GM18520 (cell line): ENCODE results near the gene PIGK.
"Not testable (repeated sequence)": the region's sequence is repeated elsewhere in the genome, so short reads cannot be mapped to it uniquely, and the experiment has no call there.

Source experiments
- ATAC-seq: cut with Tn5 transposase; IDR thresholded peaks from one replicate; pipeline ENCODE4 v1.9.1; 2021; ENCODE audit not compliant: unreplicated experiment

Gene PIGK

DNA sequence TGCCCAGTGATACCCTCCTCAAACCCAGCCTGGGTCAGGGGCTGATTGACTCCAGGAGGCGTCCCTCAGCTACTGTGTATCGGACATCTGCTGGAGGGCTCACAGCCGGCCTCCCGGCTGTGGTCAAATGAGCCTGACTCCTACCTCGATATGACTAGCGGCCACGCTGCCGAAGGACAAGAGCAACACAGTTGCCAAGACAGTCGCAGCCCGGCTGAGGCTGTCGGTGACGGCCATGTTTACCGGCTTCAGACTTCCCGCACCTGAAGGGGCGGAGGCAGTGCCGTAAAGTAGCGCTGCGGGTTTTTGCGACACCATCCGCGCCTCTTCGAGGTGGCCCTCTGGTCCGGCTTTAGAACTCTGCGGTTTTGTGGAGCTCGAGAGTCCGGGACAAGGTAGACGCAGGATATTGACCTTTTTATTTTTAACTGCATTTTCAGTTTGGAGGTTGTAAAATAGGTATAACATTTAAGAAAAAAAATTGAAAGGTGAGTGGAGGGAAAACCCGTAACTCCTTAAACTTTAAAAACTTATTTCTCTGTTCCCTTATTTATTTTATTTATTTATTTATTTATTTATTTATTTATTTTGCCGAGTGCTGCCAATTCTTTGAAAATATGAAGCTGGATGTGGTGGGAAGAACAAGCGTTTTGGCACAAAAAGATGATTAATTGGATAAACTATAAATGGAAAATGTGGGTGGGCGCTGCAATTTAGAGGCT, at the start of gene PIGK:
Gene PIGK (minus strand): TSS at position 265 of the 722 bp plus-strand sequence. CDS start 28 bp downstream, at position 237.
- ATAC-seq, result peak; percentile 89

DNA sequence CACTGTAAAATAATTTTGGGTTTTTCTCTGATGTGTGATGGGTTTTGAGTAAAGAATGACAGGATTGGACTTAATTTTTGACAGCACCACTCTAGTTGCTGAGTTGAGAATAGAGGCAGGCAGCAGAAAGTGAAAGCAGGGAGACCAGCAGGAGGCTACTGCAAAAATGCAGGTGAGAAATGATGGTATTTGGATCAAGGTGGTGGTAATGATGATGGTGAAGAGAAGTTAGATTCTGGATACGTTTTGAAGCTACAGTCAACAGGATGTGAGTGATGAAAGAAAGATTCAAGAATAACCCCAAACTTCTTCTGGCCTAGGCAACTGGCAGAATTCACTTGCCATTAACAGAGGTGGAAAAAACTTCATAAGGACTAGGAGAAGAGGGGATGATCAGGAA, 47.8 kb upstream of the PIGK start:
- no peak for ATAC-seq

DNA sequence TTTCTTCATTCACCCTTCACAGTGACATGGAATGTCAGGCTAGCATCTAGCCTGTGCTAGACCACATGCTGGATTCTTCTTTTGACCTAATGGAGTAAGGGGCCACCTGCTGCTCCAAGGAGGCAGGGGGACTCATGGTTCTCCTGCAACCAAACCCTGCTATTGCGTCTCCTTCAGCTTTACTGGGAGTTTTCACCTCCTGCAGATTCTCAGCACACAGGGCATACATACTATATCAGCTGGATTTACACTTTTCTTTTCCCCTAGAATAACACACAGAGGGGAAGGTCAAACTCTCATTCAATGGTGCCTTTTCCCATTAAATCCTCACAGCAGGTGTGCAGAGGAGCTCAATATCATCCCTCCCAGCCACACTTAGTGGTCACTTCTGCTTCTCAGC, 46.0 kb upstream of the PIGK start:
- ATAC-seq, result no peak

DNA sequence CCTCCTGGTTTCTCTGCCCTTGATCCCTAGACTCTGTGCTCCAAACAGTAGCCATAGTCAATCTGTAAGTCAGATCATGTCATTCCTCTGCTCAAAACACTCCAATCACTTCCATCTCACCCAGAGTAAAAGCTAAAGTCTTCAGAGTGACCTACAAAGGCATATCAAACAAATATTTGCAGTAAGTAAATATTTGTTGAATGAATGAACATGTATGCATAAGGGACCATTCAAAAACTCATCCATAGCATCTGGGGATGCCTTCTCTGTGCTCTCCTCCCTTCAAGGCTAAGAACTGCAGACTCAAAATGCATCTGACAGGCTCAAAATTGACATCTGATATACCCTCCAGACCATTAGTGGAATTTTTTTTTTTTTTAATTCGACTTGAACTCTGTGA, 44.5 kb upstream of the PIGK start:
- ATAC-seq, result no peak

DNA sequence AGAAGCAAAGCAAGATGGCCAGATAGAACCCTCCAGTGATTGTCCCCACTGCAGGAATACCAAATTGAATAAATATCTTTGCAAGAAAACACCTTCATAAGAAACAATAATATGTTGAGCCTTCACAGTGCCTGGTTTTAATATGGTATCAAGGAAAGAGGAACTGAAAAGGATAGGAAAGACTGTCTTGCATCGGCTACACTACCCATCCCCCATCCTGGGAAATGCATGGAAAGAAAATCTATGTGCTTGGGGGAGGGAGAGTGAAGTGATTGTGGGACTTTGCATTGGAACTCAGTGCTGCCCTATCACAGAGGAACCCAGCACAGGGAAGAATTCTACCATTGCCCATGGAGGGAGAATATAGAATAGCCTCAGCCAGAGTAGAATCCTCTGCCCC, 34.0 kb upstream of the PIGK start:
- ATAC-seq, result no peak

DNA sequence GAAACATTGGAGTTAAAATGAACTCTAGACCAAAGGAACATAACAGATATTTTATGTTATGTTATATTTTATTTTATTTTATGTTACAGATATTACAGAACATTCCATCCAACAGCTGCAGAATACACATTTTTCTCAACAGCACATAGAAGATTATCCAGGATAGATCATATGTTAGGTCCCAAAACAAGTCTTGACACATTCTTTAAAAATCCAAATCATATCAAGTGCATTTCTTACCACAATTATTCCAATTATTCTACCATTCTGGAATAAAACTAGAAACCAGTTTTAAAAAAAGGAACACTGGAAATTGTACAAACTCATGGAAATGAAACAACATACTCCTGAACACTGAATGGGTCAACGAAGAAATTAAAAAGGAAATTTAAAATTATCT, 30.9 kb upstream of the PIGK start:
- no peak for ATAC-seq

DNA sequence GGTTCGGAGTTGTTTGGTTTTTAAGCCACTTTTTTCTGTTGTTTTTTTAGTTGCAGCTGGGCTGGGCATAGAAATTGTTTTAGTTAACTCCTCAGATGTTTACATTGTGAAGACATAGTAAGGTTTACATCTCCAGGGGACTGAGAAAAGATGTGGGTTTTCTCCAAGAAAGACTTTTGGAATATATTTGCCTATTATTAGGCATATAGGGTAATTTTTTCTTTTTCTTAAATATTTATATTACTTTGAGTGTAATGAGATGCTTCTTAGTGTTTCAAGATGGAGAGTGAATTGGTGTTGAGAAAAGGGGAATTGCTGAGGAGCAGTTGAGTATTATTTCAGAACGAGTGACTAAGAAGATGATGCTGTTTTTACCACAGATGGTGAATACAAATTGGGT, 26.6 kb upstream of the PIGK start:
- ATAC-seq, result no peak

DNA sequence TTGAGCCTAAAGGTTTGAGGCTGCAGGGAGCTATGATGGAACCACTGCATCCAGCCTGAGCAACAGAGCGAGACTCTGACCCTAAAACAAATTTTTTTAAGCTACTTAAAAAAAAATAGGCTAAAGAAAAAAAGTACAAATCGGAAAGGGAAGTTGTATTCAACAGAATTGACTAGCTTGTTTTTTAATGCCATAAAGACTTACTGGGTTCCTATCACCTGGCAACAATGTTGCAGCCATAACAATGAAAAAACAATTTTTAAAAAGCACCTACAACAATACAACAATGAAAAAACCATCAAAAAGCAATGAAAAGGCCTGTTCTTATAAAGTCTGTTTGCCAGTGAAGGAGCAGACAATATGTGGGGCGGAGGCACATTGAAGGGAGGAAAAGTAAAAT, 20.1 kb upstream of the PIGK start:
- ATAC-seq, result no peak

DNA sequence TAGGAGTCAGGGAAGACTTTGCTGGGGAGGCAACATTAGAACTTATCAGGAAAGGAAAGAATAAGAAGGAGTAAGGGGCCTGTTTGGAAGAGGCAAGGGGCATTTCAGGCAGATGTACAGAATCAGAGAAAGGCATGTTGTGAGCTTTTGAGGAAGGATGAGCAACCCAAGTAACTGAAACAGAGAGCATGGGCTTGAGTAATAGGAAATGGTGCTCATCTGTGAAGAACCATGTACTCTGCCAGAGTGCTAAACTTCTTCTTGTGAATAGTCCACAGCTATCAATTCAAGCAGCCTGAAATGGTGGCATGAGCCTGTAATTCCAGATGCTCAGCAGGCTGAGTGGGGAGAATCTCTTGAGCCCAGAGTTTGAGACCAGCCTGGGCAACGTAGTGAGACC, 19.2 kb upstream of the PIGK start:
- ATAC-seq, result no peak

DNA sequence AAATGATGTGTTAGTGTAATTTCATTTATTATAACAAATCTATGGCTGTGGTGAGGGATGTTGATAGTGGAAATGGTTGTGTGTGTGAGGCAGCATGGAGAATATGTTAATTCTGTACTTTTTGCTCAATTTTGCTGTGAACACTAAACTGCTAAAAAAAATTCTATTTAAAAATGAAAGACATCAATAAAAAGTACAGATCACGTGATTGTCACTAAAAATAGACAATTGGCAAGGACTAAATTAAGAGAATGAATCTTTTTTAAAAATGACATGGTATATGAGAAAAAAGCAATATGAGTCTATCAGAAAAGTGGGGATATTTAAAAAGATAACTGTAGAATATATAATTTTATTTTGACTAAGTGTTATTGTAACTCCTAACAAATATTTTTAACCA, 15.7 kb upstream of the PIGK start:
- ATAC-seq, result no peak

DNA sequence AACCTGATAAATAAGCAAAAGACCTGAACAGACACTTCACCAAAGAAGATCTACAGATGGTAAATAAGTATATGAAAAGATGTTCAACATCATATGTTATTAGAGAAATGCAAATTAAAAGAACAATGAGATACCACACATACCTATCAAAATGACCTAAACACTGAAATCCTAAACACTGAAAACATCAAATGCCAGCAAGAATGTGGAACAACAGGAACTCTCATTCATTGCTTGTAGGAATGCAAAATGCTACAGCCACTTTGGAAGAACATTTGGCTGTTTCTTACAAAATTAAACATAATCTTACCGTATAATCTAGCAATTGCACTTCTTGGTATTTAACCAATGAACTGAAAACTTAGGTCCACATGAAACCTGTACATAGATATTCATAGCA, 14.9 kb upstream of the PIGK start:
- ATAC-seq, result no peak

DNA sequence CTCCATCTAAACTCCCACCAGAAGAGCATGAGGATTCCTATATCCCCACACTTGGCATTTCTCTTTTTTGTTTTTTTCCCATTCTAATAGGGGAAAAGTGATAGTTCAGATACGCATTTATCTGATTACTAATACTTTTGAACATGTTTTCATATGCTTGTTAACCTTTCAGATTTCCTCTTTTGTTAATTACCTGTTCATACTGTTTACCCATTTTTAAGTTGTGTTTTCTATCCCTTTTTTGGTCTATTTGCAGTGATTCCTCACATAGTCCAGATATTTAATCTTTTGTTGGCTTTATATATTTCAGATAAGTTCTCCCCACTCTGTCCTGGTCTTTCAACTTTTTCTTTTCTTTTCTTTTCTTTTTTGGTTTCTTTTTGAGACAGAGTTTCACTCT, 13.6 kb upstream of the PIGK start:
- ATAC-seq, result no peak

DNA sequence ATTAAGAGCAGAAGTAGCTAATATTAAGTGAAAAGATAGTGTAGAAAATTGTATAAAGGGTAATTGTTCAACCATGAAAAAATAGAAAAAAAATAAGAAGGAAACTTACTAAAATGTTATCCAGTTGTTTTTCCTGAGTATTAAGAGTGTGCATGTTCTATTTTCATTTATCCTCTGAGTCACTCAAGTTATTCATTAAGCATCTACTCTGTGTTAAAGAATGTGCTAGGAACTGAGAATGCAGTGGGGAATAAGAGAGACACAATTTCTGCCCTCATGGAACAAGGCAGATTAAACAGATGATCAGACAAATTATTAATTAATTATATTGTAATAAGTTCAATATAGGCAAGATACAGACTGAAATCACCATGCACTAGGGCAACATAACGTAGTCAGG, 10.8 kb upstream of the PIGK start:
- no peak for ATAC-seq

DNA sequence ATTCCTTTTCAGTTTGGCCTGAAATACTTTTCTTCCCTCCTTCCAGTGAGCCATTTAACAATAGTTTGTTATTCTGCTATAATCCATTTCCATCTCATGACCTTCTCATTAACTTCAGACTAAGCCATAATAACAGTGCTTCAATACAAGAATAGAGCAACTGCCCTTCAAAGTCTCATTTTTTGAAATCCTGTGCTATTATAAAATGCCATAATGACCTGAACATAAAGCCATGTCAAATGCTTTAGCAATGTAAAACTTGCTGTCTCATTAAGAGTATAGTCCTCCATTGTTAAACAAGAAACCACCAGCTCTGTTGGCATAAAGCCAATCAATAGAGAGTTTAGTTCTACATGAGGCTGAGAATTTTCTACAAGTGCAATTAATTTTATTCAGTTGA, 9.6 kb upstream of the PIGK start:
- ATAC-seq, result no peak

DNA sequence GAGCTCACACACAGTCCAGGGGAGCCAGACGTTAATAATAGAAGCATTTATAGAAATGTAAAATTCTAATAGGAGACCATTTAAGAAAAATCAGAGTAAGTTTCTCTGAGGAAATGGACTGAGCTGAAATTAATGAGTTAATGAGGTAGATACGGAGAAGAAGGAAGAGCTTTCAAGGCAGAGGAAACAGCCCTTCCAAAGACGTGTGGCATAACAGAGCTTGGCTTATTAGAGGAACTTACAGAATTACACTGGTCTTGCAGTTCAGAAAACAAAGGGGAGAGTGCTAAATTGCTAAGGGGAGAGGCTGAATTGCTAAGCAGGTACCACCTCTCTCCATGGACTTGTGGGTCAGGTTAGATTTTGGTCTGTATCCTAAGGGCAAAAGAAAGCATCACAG, 8.2 kb upstream of the PIGK start:
- no peak for ATAC-seq

DNA sequence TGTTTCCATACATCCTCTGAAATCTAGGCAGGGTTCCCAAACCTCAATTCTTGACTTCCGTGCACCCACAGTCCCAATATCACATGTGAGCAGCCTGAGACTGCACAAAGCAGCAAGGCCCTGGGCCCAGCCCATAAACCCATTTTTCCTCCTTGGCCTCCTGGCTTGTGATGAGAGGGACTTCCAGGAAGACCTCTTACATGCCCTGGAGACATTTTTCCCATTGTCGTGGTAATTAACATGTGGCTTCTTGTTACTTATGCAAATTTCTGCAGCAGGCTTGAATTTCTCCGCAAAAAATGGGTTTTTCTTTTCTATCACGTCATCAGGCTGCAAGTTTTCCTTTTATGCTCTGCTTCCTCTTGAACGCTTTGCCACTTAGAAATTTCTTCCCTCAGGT, 3.3 kb upstream of the PIGK start:
- no peak for ATAC-seq

DNA sequence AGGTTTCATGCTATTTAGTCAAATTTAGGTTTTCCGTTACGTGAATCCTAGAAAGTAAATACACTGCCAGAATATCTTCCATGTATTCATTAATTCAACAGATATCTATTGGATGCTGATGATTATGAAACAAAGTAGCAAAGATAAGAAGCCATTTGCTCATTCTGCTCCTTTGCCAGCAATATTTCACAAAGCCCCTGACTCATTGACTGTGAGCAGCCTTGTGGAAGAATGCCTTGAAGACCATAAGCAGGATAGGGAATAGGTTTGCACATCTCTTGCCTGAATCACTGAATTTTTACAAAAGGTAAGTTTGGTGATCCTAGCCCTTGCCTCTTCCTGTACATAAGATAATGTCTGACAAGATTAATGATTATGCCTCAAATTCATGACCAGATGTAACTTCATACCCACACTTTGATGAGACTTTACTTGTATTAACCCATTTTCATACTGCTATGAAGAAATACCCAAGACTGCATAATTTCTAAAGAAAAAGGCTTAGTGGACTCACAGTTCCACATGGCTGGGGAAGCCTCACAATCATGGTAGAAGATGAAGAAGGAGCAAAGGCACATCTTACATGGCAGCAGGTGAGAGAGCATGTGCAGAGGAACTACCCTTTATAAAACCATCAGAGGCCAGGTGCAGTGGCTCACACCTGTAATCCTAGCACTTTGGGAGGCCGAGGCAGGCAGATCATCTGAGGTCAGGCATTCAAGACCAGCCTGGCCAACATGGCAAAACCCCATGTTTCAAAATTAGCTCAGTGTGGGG, 1.6 kb upstream of the PIGK start:
- ATAC-seq, result no peak

DNA sequence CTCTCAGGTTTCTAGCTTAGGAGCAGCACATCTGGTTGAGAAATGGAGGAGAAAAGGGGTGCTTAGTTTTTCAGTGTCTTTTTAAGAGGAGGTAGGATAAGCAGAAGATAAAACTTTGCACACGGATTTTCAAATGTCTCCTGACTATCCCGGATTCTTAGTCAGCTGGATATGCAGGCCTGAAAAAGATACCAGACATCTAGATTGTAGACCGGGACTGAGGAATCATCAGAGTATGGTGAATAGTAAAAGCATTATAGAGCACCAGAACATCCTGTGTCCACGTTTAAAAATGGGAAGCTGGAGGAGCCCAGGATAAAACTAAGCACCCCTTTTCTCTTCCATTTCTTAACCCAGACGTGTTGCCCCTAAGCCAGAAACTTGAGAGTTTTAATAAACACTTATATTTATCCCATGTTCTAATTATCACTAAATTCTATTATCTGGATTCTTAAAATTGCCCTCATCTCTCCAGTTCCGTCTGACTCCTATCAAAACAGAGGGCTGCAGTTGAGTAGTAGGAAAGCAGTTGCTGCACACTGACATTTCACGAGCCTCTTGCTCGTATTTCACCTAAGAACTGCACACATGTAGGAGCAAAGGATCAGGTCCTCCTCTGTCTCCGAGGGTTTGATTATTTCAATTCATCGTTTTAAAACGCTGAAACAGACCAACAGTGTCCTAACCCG, 609 bp downstream of the PIGK start:
- ATAC-seq, result no peak

DNA sequence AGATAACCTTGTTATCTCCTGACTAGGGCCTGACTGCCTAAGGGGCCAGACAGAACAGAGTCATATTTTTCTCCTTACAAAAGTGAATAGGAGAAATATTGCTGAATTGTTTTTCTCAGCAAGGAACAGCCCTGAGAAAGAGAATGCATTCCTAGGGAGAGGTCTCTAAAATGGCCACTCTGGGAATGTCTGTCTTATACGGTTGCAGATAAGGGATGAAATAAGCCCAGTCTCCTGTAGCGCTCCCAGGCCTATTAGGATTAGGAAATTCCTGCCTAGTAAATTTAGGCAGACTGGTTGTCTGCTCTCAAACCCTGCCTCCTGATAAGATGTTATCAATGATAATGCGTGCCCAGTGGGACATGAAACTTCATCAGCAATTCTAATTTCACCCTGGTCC, 15.2 kb downstream of the PIGK start:
- not testable (repeated sequence) for ATAC-seq

DNA sequence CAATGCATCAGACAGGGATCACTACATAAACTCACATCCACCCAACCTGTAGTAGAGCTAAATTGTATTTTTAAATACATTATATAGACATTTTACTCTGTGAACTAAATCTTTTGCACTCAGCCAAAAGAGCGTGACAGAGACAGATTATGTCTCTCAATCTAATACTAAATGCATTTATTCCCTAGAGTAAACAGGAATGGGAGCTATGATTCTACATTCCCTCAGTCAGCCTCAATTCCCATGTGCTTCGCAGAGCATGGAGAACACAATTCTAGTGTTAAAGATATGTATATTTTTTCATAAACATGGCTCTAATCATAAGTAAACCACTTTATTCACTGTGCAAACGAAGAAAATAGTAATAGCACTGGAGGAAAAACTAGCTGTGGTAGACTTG, 16.5 kb downstream of the PIGK start:
- no peak for ATAC-seq

DNA sequence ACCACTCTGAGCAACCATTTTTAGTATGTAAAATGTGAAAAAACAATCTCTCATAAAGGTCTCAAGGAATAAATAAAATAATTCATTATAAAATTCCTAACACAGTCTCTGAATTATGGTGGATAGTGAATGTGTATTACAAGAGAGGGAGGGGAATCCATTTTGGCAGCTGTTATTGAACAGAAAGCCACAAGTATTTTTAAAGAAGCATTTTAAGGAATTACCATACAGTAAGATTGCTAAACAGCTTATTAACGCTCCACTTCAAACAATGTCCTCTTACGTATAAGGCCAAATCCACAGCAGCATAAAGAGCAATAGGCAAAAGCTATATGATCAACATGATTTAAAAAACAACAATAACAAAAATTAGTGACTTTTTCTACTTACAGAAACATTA, 18.4 kb downstream of the PIGK start:
- no peak for ATAC-seq

DNA sequence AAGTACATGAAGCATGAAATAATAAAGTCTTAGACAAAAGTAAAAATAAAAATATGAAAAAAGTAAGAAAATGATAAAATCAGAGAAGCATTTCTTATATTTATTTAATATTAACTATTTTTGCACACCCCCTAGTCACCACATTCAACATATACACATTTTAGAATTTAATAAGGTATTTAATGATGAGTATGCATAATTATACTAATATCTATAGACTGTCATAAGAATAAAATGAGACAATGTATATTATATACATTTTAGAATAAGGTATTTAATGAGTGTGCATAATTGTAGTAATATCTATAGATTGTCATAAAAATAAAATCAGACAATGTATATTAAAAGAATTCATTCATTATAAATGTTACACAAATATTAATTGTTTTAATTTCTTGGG, 18.9 kb downstream of the PIGK start:
- ATAC-seq, result no peak
